Cardiac septum (tissue), 1 donor: ENCODE results near the gene EFS. TPM values are rescaled to one million over a fixed set of nuclear protein-coding genes. Genes with fewer than 3 reads are reported as not detected.
A peak's percentile ranks its signal among the peaks of the same experiment; 100 is the strongest.

ENCODE experiments used
- DNase-seq: peaks from one replicate; pipeline ENCODE4 v3.0.0-alpha.2; 2020; ENCODE audit warnings: low spot score
- intact Hi-C: fragments of 100-400 bp; cut with DNase I; formaldehyde crosslinking; loops from one replicate; pipeline ENCODE4 v1.14.0; 2022
- total RNA-seq: library from RNA; stranded (reverse); fragmentation: NEBNext Ultra II Directional; extraction: Animal tissue kit (Norgen Biotek cat#: 25700); gene quantifications from one replicate; pipeline ENCODE4 v1.2.1, GENCODE V29; 2021
- donor health status: DM: no; HTN: no; CAD: no.

The EFS gene
- total RNA-seq, 1 donor from 2014 or later = 3.7 TPM

DNA sequence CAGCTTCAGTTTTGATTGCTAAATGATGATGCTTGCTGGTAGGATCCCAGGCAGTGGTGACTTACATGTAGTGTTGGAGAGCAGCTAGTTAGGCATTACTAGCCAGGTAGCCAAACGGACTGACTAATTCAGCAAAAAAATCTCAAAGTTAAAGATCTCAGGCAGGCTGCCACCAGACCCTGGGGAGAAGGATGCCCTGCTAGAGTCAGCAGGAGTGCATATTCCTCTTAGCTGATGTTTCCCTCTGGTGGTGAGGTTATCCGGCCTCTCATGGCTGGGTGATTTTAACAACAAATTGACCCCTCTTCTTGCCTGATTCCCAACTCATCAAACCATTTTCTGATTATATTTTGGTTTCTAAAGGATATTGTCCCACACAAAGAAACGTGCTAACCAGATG lies 2.8 kb downstream of the EFS start:
- intact Hi-C loops = loop anchor here (10.0 kb wide), 1 partner anchor 97 kb away; no protein-coding TSS in a partner anchor
- peak; percentile 17 for DNase-seq

DNA sequence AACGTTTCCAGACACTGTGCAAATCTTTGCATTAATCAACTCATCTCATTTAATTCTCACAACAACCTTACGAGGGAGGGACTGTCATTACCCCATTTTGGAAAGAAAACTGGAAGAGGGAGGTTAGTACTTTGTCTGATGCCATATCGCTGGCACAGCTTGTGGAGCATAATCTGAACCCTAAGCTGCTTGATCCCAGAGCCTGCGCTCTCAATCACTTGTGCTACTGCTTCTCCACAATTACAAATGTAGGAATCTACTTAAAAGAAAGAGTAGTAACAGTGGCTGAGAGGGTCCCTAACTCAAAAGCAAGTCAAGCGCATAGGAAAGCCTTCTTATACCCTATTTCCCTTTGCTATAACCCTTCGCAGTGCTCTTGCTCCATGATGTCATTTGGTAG lies 3.2 kb downstream of the EFS start:
- DNase-seq = no peak
- intact Hi-C loops = loop anchor here (10.0 kb wide), 1 partner anchor 97 kb away; no protein-coding TSS in a partner anchor

DNA sequence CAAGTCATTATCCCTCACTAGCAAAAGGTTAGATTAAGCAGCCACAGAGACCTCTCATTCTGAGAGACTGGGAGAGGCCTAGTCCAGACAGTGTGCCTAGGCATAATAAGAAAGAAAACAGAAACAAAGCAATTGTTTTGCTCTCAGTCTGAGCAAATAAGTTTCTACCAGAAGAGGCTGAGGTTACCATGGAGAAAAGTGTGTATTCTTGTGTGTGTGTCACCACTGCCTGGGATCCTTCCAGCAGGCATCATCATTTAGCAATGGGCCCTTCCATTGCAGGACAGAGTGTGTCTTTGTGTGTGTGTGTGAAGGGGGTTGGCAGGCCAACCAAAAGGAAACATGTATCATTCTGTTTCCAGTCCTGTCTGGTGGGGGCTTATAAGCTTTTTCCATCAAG lies 3.7 kb downstream of the EFS start:
- intact Hi-C loops = loop anchor here (10.0 kb wide), 1 partner anchor 97 kb away; no protein-coding TSS in a partner anchor
- peak; percentile 19 for DNase-seq

DNA sequence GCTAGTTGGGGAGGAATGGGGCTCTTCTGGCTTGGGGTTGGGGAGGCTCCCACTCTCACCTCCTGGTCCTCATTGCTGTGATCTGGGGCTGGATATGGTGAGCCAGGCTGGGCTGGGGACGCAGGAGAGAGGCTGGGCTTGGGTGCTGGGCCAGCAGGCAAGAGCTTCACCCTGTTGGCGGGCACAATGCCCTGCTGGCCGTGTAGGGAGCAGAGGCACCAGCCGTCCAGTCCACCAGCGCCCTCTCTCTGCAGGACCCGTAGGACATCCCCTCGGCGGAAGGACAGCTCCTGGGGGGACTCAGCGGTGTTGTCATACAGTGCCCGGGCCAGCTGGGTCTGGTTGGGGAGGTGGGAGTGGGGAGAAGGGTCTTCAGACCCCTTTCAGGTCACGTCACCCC lies 4.5 kb downstream of the EFS start:
- DNase-seq = peak; percentile 66
- intact Hi-C loops = loop anchor here (10.0 kb wide), 1 partner anchor 96 kb away; no protein-coding TSS in a partner anchor

DNA sequence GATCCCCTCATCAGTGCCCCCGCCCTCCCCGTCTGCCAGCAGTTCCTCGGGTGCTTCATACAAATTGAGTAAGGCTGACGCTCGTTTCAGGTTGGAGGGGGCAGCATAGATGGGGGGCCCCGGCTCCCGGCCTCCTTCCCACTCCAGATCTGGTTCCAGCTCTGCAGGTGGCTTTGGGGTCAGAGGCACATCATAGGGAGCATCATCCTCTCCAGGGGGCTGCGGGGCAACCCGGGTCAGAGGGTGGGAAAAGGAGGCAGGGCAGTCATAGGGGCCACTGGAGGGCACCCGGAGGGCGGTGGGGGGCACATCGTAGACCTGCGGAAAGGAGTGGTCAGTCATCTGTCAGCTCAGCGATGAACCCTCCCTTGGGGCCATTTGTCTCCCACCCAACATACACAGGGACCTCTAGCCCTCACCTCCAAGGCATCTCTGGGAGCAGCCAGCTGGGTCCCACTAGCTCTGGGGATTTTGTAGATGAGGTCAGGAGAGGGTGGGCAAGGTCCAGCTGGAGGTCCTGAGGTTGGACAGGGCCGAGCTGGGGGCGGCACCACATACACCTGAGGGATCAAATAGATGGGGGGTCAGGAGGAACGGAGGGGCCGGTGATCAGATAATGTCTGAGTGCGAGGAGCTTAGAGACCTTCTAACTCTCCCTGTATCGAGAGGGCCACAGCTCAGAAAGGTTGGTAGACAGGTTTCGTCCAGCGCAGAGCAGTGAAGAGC lies 5.1 kb downstream of the EFS start:
- DNase-seq = no peak
- intact Hi-C loops = loop anchor here (10.0 kb wide), 1 partner anchor 95 kb away; no protein-coding TSS in a partner anchor

- intact Hi-C loops = no loop called here
- no peak for DNase-seq
These were observed 5.8 kb downstream of the EFS start for GRCh38 chr14:23359167-23359626.

DNA sequence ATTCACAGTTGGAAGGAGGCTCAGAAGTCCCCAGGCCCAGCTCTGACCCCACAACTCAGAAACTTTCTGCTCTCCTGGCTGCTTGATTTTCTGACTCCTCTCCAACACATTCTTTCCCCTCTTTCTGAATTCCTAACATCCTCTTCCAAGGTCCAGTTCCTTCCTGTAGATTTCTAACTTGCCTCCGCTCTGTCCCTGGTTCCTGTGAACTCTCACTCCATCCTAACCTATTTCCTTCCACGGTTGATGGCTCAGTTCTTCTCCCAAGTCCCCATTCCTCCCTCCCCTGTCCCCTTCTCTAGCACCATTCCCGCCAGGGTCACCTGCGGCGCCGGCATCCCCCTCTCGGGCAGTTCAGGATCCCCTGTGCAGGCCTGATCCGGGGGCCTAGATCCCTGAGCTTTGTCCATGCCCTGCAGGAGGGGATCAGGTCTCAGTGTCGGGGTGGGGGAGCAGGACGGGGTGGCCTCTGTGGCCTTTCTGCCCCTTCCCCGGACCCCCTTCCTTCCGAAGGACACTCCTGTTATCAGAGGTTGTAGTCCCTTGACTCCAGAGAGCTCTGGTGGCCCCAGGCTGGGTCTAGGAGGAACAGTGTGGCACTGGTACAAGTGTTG lies 6.3 kb downstream of the EFS start:
- intact Hi-C loops = no loop called here
- no peak for DNase-seq

DNA sequence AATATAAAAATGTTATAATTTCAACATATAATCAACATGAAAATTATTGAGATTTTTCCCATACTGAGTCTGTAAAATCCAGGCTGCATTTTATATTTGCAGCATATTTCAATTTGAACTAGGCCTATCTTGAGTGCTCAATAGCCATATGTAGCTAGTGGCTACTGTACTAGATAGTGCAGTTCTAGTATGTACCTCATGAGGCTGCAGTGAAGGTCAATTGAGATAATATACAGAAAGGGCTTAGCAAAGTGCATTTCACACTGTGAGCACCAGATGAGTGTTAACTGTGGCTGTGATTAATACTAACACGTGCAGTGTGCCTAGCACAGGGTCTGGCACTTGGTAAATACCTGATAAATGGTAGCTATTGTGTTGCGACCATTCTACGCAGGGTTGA lies 6.9 kb downstream of the EFS start:
- intact Hi-C loops = no loop called here
- no peak for DNase-seq

DNA sequence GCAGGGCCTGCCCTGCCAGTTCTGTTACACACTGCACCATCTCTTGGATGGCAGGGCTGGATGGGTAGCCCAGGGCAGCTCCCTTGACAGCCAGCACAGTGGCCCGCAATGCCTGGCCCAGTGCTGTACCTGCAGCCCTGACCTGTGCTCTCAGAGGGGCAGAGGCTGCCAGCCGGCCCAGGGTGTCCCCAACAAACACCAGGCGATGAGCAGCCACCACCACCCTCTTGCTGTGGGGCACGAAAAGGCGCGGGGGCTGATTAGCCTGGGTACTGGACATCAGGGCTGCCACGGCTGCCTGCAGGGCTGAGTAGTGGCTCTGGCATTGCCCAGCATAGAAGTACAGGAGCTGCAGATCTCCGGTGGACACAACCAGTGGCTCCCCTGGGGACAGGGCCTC lies 7.7 kb downstream of the EFS start:
- no peak for DNase-seq
- intact Hi-C loops = no loop called here

DNA sequence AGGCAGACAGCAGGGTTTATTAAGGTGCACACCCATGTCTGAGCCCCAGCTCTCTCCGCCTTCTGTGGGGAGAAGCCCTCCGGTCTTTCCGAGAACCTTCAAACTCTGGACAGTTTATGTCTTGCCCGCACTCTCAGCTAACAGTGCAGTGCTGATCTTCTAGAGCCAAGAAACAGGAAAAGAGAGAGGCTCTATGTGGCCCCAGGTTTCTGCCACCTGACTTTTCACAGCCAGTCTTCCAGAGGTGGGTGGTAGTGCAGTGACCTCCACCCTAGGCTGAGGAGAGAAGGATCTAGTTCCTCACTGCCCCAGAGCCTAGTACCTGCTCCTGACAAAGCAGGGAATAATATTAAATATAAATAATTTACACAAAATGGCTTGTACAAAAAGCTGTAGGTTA lies 8.3 kb downstream of the EFS start:
- intact Hi-C loops = no loop called here
- DNase-seq = no peak

DNA sequence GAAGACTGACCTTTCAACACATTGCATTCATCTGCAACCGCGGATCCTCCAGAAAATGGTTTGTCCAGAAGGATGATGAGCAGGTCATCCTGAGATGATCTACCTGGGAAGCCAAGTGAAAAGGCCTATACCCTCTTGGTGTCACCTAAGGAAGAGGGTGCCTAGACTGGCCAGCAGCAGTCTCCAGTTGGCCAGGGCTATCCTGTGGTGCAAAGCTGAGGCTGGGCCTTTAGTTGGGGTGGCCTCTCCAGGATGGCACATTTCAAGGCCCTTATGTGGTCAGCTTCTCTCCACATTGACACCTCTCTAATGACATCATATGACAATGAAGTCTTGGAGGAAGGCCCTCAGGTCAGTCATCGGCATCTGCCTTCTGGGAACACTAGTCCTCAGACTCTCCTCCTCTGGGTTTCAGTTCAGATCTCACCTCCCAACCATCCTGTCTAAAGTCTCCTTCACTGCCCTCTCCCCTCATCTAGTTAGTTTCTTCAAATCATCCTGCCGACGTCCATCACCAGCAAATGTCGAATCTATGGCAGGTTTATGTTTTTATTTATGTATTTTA lies 9.0 kb downstream of the EFS start:
- DNase-seq = no peak
- intact Hi-C loops = no loop called here

DNA sequence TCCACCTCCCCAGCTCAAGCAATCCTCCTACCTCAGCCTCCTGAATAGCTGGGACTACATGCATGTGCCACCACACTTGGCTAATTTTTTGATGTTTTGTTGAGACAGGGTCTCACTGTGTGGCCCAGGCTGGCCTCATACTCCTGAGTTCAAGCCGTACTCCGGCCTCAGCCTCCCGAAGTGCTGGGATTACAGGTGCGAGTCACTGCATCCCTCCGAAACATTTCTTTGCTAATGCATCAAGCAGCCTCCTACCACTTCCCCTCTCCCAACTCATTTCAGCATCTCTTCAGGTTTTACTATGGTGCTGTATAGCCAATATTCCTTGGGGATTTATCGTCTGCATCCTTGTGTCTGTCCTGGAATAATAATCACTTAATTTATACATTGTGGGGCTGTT lies 10.0 kb downstream of the EFS start:
- no peak for DNase-seq
- intact Hi-C loops = no loop called here

- DNase-seq = no peak
- intact Hi-C loops = no loop called here
These were observed 11.6 kb downstream of the EFS start for GRCh38 chr14:23353433-23353780.

DNA sequence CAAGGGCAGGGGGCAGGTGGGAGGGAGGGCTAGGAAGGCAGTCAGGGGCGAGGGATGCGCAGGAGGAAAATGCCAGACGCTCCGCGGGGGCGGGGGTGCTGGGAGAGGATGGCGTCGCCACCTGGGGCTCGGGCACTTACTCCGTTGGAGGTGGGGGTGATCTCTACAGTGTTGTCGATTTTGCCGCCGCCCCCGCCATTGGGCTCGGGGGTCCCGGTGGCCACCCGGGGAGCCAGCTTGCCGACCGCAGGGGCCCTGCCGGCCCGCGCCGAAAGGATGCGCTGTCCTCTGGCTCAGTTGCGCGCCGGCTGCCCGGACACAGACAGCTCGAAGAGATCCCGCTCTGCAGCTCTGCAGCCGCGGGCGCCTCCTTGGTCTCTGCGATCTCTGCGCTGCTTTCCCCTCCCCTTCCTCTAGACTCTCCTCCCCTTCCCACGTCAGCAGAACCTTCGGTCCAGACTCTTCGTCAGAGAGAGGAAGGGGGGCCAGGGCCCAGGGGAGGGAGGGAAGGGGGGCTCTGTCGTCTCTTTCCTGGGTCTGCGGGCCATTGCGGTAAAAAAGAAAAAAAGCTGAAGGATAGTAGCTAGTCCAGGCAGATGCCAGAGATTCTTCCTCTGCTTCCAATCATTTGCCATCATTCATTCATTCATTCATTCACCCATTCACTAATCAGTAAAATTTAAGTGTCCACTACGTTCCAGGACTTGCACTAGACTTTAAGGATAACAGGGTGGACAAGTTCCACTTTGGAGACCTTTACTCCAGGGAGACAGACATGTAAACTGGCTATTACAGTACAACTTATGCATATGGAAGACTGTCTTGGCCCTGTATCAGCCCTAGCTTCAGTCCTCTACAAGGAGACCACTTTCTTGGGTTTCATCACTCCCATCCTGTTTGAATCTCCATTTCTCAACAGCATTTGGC lies 12.2 kb downstream of the EFS start, which contains the start of gene SLC22A17:
Gene SLC22A17 (minus strand): TSS at position 382 of the 927 bp plus-strand sequence.
- intact Hi-C loops = no loop called here
- DNase-seq = peak; percentile 88

GRCh38 chr14:23351681-23352505 lies 13.1 kb downstream of the EFS start:
- DNase-seq = peak; percentile 72
- intact Hi-C loops = no loop called here

GRCh38 chr14:23349156-23349845 lies 15.7 kb downstream of the EFS start:
- no peak for DNase-seq
- intact Hi-C loops = no loop called here

GRCh38 chr14:23348297-23348655 lies 16.7 kb downstream of the EFS start:
- DNase-seq = no peak

More at GRCh38 chr14:23348297-23348655, 16.7 kb downstream of the EFS start:
- intact Hi-C loops = no loop called here
